SU-DHL-6 (cell line): ENCODE measurements around the gene GP1BB.

Source experiments
- EZH2phosphoT487 ChIP-seq: fragments of 200-600 bp; sonication (generic), shearing (Covaris generic); conservative IDR thresholded peaks from 2 replicates; pipeline ENCODE4 v1.6.1; 2018; ENCODE audit warnings: mild to moderate bottlenecking, antibody characterized with exemption, low read length, moderate library complexity, mixed read lengths
- TF ChIP-seq, protein P1 (sequence below): fragments of 200-600 bp; sonication (generic); IDR thresholded peaks from one replicate; pipeline ENCODE4 v1.5.1; 2017; ENCODE audit warnings: antibody characterized with exemption, mild to moderate bottlenecking, low read length, moderate library complexity; ENCODE audit not compliant: insufficient read depth, poor library complexity, severe bottlenecking

DNA sequence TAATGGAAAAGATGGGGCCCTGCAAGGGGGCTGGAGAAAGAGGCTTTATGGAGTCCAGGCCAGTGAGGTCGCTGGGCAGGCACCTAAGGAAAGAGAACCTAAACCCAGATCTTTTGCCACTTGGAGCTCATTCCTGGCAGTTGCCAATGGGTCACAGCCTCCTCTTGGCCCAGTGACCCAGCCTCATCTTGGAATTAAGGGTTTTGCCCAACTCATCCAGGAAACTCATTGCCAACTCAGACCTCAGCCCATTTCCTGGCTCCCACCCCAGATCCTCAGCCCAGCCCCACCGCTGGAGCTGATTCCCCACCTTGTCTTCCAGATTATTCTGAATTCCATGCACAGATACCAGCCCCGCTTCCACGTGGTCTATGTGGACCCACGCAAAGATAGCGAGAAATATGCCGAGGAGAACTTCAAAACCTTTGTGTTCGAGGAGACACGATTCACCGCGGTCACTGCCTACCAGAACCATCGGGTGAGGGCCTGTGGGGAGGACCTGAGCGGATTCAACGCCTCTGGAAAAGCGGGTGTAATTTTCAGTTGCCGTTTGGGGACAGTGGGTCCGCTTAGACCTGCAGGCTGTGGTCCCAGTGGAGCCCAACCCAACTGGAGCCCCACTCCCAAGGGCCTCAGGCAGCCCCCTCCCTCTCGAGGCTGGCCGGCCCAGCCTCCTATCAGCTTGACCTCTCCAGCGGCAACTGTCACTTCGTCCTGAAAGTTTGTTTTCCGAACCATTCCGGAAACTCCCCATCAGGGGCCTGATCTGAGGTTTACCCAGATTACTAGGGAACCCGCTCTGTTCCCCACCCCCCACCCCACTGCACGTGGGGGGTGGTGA is 41.5 kb downstream of the GP1BB start:
- TF ChIP-seq, protein P1, sequence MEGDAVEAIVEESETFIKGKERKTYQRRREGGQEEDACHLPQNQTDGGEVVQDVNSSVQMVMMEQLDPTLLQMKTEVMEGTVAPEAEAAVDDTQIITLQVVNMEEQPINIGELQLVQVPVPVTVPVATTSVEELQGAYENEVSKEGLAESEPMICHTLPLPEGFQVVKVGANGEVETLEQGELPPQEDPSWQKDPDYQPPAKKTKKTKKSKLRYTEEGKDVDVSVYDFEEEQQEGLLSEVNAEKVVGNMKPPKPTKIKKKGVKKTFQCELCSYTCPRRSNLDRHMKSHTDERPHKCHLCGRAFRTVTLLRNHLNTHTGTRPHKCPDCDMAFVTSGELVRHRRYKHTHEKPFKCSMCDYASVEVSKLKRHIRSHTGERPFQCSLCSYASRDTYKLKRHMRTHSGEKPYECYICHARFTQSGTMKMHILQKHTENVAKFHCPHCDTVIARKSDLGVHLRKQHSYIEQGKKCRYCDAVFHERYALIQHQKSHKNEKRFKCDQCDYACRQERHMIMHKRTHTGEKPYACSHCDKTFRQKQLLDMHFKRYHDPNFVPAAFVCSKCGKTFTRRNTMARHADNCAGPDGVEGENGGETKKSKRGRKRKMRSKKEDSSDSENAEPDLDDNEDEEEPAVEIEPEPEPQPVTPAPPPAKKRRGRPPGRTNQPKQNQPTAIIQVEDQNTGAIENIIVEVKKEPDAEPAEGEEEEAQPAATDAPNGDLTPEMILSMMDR, result no peak
- no peak for TF ChIP-seq EZH2phosphoT487
